Right renal cortex interstitium (tissue), 3 donors: ENCODE data around the gene MAGEC2. TPM values are rescaled to one million over a fixed set of nuclear protein-coding genes. Genes with fewer than 3 reads are reported as not detected.

Experiments
- DNase-seq, 3 donors: peaks; one replicate each; pipeline ENCODE4 v3.0.0-alpha.2; 2013; ENCODE audit warnings: low read depth in 3 of 3, low spot score in 2 of 3
- polyA plus RNA-seq, 3 donors: library from polyadenylated mRNA; unstranded; fragments of 120-200 nt; gene quantifications; one replicate each; pipeline ENCODE4 v1.2.1, GENCODE V29; 2013; ENCODE audit not compliant: insufficient read length in 3 of 3

Gene MAGEC2
- not detected for polyA plus RNA-seq

GRCh38 chrX:142204522-142205433 lies at the start of gene MAGEC2:
MAGEC2 (minus strand) TSS chrX:142205290; CDS start chrX:142203987, 1,303 bp downstream.
- no peak for DNase-seq

DNA sequence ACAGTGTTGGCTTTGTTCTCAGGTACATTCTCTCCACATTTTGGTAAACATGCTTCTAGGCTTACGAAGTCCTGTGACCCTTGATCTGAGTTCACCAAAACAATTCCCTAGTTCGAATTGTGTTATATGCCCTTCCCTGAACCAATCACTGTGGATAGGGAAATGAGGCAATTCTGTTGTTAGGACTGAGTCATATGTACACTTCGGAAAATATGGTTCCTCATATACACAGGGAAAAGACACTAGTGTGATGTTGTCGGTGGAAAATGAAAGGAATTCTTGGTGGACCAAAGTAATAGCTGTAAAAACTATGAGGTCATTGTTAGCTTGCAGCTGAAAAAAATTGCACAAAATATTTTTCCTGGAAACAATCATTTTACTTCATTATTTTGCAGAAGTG lies 46.6 kb upstream of the MAGEC2 start:
- DNase-seq = no peak

- DNase-seq = no peak
These were observed 46.1 kb upstream of the MAGEC2 start for GRCh38 chrX:142251202-142251601.

GRCh38 chrX:142250502-142250901 lies 45.4 kb upstream of the MAGEC2 start:
- DNase-seq = no peak

DNA sequence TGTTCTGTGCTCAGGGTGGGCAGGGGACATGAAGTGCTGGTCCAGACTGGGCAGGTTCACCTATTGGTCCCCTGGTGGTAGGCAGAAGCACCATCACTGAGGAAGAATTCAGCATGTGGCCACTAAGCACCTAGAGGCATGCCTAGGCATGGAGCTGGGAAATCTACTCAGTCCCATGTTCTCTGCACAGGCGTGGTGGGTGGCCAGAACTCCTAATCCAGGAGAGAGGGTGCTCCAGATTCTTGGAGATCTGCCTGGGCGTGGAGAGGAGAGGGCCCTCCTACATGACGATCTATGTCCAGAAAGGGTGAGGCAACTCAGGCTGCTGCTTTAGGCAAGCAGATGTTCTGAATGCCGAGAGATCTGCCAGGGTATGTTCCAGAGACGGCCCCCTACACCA lies 44.6 kb upstream of the MAGEC2 start:
- no peak for DNase-seq

GRCh38 chrX:142244568-142244967 lies 39.5 kb upstream of the MAGEC2 start:
- no peak for DNase-seq

DNA sequence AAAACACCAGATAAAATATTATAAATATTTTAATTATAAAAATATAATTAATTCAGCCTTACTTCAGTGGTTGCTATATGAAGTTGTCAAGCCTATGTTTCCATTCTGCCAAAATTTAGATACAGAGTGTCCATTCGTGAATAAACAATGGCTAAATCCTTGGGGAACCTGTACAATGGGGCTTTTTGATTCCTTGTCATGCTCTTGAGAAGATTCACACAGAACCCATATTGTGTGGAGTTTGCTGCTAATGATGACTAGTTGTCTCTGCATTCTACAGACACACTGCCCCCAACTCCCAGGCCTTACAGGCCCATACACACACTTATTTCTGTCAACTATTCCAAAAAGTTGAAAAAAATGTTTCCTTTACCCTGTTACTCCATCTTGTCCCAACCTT lies 33.4 kb upstream of the MAGEC2 start:
- DNase-seq = no peak

GRCh38 chrX:142233400-142233799 lies 28.3 kb upstream of the MAGEC2 start:
- DNase-seq = no peak

DNA sequence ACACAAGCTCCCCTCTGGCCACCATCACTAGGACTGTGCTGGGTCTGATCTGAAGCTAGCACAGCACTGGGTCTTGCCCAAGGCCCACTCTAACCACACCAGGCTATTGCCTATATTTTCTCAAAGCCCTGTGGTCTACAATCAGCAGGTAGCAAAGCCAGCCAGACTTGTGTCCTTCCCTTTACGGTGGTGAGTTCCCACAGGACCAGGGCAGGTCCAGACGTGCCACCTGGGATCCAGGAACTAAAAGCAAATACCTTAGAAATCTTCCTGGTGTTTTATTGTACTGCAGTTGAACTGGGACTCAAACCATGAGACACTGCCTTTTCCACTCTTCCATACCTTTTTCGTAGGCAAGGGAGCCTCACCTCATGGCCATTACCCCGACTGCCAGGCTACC lies 9.0 kb upstream of the MAGEC2 start:
- no peak for DNase-seq

DNA sequence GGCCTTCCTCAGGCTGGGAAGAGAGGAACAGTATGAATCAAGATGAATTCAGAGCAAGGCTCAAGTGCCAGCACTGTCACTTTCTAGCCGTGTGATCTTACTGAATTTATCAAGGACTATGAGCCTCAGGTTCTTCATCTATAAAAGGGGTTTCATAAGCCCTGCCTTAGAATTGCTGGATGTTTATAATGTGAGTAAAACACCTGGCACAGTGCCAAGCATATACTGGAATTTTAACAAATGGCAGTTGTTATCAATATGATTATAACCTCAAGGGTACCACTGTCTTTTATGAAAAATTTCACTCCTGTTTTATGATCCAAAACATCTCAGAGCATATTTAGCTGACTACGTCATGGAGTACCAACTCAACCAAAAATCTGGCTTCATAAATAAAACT lies 4.0 kb downstream of the MAGEC2 start:
- no peak for DNase-seq

GRCh38 chrX:142186103-142186502 lies 19.0 kb downstream of the MAGEC2 start:
- DNase-seq = no peak

DNA sequence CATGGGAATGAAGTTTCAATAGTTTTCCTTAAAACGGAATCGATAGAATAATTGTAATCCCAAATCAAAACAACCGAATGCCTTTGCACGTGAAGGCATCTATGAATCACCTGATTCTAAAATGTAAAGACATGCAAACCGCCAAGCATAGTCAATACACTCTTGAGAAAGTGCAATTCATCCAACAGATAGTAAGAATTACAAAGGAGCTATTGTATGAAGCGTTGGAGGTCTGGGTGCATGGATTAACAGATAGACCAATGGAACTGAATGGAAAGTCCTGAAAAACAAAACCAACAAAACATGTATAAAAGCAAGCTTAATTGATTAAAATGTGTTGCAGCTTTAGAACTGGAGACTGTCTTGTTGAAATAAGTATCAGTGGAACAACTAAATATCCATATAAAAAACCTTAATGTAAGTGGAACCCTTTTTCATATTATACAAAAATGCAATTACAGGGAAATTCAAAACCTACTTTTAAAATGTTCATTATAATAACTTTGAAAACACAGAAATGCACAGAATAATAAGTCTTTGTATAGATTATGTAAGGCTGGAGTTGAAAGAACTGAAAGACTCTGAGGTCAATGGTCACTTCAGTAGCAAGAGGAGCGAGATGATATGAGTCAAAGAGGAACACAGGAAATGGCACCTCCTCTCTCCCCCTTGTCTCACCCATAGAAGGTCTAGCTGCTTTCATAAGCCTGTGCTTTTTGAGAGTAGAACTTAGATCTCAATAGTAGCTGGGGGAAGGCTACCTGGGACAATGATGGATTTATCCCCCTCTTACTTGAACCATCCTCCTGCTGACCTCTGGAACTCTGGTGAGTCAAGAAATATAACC lies 20.1 kb downstream of the MAGEC2 start:
- DNase-seq = no peak

GRCh38 chrX:142156567-142156966 lies 48.5 kb downstream of the MAGEC2 start:
- DNase-seq = no peak
